Activated gamma-delta T cell treated with anti-CD3 and anti-CD28 coated beads, Interleukin-2, amount 50 U/mL, for 16 hours (primary cell): ENCODE measurements around the gene LTBP1.

Source experiments
- DNase-seq: peaks from one replicate; pipeline ENCODE4 v3.0.0-alpha.2; 2020; ENCODE audit warnings: low read depth

LTBP1 gene

DNA sequence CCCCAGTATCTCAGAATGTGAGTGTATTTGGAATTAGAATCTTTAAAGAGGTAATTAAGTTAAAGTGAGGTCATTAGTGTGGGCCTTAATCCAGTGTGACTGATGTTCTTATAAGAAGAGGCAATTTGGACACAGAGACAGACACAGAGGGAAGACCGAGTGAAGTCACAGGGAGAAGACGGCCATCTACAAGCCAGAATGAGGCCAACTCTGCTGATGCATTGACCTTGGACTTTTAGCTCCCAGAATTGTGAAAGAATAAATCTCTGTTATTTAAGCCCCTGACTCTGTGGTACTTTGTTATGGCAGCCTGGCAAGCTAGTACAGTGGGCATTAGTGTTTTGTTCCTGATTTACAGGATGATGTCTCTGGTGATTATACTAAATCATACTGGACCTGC is 64.6 kb downstream of the LTBP1 start:
- DNase-seq, result no peak

DNA sequence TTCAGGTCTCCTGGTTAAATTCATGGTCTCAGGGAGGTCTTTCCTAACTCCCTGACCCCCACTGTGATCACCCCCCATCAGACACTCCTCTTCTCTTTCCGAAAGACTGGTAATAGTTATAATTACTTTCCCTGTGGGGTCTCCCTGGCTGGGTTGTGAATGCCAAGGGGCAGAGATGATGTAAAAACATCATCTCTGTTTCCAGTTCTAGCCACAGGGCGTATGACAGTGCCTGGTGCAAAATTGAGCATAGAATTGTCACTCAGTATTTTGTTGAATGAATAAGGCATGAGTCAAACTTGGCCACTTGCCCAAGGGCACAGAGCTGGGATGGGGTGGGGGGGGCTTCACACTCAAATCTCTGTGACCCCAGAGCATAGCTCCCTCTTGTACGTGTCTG is 65.2 kb downstream of the LTBP1 start:
- no peak for DNase-seq

DNA sequence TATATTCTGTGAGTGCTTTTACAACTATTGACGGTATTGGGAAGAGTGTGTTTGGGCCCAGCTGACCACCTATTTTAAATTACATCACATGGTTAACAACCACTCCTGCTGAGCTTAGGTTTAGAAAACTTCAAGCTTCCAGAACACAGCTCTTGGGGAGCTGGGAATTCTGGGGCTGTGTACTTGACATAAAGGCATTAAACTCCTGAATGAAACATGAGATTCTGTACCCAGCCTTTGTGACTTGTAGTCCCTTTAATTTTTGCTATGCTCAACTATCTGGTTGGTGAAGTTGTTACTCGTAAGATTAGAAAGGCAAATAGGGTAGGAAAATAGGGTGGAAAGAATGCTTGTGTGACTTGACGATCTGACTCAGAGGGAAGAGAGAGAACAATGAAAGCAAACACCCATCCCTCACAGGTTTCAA is 66.9 kb downstream of the LTBP1 start:
- no peak for DNase-seq

DNA sequence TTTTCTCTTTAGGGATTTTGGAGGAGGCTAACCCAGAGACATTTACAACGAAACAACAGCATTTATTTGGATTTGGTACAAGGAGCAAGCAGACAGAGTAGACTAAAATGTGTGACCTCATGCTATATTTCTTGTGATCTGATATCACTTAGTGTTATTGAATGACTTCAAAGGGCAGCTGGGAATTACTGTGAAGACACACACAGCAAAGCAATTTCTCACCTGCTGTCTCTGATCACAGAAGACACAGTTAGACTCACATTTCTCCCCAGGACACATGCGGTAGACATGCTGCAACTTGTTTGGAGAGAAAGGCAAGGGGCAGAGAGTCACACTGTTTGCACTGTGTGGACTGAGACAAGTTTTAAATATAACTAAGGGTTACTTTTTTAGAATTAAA is 67.5 kb downstream of the LTBP1 start:
- DNase-seq, result no peak

DNA sequence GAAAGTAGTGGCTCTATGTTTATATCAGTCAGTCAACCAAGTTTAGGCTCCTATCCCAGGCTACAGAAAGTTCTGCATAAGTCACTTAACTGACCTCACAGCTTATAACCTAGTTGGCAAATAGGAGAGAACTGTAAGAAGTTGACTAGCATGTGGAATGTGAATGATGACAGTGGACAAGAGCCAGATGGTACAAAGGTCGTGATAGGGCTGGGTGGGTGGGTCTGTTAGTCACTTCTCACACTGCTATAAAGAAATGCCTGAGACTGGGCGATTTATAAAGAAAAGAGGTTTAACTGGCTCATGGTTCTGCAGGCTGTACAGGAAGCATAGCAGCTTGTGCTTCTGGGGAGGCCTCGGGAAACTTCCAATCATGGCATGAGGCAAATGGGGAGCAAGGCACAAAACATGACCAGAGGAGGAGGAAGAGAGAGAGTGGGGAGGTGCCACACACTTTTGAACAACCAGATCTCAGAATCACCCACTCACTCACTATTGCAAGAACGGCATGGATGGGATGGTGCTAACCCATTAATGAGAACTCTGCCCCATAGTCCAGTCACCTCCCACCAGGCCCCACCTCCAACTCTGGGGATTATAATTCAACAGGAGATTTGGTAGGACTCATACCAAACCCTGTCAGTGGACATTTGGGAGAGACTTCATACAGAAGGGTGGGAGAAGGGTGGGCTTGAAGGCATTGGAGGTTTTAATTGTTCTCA is 68.8 kb downstream of the LTBP1 start:
- DNase-seq, result no peak

DNA sequence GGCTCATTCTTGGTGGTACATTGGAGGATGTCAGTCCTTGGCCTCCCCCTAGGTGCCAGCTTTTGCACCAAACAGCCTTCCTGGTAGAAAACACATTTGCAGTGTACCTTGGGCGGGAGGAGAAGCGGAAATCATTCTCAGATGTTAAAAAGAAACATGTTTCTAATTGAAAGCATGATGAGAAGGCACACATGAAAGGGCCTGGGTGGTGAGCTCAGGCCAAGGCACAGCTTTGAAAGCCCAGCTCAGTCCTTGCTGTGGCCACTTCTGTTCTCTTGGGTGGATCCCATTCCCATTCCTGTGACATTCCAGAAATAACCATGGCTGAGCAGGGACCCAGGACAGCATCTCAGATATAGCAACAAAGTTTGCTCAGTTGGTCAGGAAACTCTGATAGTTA is 71.5 kb downstream of the LTBP1 start:
- DNase-seq, result no peak

DNA sequence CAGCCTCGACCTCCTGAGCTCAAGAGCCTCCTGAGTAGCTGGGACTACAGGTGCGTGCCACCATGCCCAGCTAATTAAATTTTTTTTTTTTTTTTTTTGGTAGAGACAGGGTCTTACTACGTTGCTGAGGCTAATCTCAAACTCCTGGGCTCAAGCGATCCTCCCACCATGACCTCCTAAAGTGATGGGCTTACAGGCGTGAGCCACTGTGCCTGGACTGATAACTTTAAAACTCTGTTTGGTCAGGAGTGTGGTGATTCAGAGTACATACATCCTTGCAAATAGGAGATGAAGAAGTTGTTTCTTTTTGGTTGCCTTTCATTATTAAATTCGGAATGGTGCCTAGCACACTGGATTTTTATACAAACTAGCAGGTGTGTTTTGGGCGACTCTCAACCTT is 73.0 kb downstream of the LTBP1 start:
- no peak for DNase-seq

DNA sequence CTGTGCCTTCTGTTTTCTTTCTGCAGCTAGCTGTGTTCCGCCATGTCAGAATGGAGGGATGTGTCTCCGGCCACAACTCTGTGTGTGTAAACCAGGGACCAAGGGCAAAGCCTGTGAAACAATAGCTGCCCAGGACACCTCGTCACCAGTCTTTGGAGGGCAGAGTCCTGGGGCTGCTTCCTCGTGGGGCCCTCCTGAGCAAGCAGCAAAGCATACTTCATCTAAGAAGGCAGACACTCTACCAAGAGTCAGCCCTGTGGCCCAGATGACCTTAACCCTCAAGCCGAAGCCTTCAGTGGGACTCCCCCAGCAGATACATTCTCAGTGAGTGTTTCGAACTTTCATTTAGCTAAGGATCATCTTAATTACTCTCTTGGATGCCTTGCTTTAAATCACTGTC is 74.1 kb downstream of the LTBP1 start:
- no peak for DNase-seq

DNA sequence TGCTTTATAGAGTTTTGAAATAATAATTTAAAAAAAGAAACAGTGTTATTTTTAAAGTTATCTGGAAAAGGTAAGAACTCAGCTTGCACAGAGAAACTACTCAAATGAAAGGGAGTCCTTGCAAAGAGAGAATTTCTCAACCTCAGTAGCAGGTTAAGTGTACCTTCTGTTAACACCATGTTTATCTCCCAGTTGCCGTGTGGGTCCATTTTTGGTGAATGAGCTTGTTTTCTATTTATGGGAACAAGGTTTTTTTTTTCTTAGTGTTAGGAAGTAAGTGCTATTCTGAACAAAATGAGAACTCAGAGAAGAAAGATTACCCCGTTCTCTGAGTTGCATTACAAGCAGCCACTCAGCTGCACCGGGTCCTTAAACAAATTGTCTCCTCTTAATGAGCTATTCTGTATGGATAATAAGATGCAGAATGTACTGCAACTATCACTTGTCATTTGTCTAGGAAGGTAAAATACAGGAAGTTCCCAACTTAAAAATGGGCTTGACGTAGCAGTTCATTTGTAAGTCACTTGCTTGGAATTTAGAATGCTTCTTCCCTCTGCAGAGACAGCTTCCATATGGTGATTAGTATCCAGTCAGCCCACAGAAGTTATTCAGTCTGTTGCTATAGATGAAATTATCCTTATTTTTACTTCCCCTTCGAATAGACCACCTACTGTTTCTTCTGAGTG is 74.9 kb downstream of the LTBP1 start:
- no peak for DNase-seq

DNA sequence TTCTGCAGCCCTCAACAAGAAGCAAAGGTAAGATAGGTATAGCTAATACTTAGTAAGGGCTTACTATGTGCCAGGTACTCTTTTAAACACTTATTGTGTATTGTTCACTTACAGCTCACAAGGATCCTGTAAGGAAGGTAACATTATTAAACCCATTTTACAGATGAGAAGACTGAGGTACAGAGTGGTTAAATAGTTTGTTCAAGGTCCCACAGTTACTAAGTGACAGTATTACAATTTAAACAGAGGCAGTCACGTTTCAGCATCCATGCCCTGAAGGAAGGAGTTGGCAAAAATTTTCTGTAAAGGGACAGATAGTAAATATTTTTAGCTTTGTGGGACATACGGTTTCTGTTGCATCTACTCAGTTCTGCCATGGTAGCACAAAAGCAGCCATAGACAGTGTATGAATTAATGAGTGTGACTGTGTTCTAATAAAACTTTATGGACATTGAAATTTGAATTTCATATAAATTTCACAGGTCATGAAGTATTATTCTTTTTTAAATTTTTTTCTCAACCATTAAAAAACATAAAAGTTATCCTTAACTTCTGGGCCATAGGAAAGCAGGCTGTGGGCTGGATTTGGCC is 75.7 kb downstream of the LTBP1 start:
- no peak for DNase-seq

DNA sequence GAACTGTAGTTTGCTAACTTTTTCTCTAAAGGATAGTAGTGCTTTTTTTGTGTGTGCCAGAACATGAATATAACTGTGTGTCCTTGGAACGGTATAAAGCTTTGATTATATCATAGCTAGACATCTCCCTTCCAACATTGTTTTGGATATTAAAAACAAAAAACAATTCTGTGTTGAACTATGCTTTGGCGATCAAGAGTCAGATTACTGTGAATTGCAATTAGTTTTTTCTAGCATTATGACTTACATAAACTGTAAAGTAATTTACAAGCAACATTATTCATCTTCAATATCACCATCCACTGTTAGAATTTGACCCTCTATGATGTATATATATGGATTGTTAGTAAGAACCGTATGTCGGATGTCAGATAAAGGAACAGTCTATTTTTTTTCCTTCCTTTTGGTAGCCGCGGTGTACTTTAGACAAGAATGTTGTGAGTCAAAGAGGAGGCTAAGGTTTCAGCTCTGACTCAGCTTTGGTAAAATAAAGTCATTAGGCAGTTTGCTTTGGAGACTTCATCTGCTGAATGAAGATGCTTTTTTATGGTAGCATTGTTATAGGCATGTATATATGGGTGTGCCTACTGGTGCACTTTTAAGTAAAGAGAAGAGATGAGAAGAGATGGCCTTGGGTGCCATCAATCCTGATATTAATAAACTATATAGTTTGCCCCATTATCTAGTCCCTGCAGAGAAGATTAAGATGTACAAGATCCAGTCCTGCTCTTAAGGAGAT is 76.4 kb downstream of the LTBP1 start:
- no peak for DNase-seq

DNA sequence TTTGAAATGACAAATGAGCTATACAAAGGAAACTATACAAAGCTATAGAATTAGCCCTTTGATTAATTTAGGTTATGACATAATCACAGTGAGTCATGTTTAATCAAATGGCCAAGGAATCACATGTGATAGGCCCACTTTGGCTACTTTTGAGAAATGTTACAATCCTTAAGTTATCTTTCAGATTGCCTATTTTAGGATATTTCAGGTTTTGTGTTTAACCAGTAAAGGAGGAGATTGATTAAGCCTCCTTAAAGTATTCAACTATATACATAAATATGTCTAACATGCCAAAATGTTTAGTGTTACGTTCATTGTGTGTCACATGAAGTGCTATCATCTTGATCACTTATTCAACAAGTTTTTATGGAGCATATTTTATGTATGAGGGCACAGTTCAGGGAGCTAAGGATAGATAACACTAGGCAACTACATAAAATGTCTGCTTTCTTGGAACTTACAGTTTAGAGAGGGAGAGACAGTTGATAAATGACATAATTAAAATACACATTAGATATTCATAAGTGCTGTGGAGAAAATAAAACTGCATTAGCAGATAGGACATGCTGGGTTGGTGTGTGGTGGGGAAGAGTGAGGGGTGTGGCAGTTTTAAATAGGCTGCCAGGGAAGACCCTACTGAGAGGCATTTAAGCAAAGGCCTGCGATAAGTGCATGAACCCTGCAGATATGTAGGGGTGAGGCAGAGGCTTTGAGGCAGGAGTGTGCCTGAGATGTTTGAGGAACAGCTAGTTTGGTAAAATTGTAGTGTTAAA is 77.2 kb downstream of the LTBP1 start:
- no peak for DNase-seq

DNA sequence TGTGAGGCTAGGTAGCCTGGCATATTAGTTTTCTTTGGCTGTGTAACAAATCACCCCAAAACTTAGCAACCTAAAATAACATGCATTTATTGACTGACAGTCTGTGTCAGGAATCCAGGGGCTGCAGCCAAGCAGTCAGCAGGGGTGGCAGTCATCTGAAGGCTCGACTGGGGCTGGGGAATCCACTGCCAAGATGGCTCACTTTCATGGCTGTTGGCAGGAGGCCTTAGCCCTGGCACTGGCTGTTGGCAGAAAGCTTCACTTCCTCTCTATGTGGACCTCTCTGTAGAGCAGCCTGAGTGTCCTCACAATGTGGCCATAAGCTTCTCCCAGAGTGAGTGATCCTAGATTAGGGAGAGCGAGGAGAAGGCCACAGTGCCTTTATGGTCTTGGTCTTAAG is 78.0 kb downstream of the LTBP1 start:
- DNase-seq, result no peak

DNA sequence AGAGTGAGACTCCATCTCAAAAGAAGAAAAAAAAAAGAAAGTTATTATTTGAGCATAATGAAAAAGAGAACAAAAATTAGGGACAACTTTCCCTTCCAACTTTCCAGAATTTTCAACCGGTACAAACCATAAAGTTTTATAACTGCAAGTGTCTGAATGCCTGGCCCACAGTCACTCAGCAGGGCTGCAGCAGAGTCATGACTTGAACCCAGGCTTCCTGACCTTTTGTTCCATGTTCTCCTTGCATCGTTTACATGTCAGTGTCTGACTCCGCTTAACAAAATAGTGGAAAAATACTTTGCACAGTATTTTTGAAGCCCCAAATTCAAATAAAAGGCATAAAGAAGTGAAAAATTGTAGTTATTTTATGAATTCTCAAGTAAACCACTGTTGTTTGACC is 82.7 kb downstream of the LTBP1 start:
- no peak for DNase-seq

DNA sequence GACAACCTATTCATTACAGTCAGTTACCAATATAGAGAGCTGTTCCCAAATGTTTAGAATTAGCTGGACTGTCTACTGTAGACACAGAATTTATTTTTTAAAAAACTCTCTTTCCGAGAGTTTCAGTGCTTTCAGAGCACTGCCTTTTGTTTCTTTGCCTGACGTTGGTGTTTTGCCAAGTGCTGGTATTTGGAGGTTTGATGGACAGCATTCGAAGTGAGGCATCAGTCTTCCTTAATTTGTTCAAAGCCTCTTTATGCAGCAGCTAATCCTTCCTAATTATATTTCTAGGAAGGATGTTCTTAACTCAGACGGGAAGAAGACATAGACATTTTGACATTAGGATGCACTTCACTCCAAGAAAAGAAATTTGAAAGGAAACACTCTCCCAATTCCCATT is 83.2 kb downstream of the LTBP1 start:
- DNase-seq, result no peak

DNA sequence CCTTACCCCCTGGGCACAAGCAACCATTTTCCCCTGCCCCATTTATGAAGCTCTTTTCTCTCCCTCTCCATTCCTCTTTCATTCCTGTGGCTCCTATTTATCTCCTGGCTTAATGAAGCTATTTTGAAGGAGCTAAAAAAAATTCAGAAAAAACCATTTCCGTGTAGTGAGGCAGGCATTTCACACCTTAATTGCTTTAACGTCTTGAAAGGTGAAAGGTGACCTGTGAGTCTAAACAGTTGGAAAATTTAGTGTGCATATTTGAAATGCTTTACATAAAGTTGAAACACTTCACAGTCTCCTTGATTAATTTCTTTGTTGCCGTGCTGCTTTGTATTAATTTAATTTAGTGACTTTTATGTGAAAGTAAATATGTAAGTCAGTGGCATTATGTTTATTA is 83.6 kb downstream of the LTBP1 start:
- DNase-seq, result no peak

DNA sequence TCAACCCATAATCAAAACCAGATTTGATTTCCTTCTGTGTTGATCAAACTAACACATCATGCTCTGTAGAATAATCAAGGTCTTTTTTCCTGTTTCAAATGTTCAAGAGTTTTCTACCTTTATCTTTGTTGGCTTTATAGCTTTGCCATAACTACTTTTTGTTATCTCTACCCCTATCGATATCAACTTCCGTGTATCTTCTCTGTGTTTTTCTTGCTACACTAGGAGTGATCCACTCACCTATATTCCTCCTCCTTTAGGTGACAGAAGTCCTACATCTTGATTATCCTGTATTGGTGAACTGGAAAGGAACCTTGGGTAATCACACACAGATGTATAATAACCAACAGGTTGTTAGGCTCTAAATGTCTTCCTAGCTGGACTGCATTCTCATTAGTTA is 85.5 kb downstream of the LTBP1 start:
- no peak for DNase-seq

DNA sequence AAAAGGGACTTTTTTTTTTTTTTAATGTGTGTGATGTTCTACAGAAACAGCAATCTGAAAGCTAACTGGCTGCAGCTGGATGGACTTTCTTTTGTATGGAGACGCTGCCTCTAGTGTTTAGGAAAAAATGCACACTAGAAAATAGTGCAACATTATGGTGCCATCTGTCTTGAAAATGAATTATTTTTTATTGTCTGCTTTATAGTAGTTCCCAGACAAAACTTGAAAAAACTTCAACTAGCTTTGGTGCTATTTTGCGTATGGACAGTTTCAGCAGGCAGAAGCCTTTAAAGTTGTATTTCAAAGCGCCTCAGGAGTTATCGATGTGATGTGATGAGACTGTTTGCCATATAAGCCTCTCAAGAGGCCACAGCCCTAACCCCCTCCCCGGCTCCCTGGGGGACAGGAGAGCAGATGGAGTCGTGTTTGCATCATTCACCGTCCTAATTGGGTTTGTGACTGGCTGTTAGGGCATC is 86.9 kb downstream of the LTBP1 start:
- DNase-seq, result no peak

DNA sequence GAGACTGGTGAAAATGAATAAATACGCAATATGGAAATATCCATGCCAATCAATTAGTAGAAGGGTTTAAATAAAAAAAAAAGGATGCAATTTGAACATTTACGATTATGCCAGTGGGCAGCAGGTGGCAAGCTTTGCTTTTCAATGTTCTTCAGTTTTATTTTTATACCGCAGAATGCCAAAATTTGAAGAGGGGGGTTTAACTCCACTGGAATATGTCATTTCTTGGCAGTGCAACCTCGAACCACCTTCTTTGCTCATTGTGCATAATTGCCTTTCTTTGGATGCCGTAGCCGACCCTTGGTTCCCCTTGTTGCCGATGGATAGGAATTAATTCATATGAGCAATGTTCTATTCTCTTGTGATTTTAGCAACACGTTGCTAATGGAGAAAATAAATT is 88.0 kb downstream of the LTBP1 start:
- no peak for DNase-seq

DNA sequence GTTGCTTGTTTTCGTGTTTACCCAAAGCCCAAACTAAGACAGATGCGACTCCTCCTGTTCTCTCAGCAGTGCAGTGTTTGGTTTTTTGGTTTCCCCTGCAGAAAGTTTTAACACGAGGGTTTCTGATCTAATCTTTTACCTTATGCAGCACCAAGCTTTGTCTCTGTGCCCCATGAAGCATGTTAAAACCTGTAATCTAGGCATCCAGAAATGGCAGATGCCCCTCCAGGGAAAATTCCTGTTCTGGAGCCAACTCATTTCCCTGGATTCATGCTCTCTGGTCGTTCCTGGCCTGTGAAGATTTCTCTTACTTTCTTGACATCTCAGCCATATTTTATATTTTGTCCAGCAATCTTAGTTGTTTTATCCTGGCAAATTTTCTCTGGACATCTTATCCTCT is 91.5 kb downstream of the LTBP1 start:
- DNase-seq, result no peak

DNA sequence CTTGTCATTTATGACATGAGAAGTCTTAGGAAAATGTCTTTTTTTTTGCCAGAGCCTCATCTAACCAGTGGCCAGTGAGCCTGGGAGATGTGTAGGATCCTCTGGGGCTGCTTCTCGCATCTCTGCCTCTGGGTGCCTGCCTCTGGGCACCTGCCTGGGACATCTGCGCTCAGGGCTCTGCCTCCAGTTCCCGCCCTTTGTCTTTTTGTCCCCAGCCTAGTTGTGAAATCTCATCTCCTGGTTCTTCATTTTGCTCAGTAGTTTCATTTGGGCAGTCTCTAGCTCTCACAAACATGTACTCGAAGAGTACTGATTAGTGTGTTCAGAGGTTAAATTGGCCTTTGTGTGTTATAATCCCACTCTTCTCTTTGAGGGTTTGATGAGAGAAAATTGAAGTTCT is 92.0 kb downstream of the LTBP1 start:
- DNase-seq, result no peak

DNA sequence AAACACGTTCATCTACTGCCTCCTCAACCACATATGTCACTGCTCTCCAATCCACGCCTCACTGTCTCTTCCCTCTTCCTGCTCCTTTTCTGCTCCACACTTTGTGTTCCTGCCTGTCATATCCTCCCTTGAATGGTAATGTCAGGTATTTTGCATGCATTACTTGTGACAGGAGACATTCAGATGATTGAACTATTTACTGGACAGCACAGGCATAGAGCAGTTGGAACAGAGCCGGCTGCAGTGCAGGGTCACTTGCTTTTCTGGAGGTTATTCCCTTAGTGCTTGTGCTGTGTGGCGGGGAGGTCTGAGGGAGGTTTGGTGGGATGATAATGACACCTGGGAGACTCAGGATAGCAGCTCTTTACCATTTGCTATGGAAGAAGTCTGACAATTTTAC is 93.8 kb downstream of the LTBP1 start:
- no peak for DNase-seq
